Upper lobe of left lung (tissue), 4 donors: ENCODE data around the gene TOM1L2.

ENCODE experiments used
- POLR2A ChIP-seq, 4 donors: fragments of 450-650 bp; IDR thresholded peaks; one replicate each; pipeline ENCODE4 v1.5.1; 2016 to 2017; ENCODE audit warnings: antibody characterized with exemption in 4 of 4, mild to moderate bottlenecking in 2 of 4
- POLR2AphosphoS5 ChIP-seq, 2 donors: sonication (generic); formaldehyde crosslinking; IDR thresholded peaks; one replicate each; pipeline ENCODE4 v1.5.1; 2017; ENCODE audit warnings: antibody characterized with exemption in 2 of 2
- TF ChIP-seq, protein P1 (sequence below), 6 experiments: fragments of 450-650 bp in 4 of 6; fragments of 200-600 bp in 2 of 6; sonication (generic) in 2 of 6; IDR thresholded peaks; one replicate each; pipeline ENCODE4 v1.5.1; 2016 to 2019; ENCODE audit warnings: antibody characterized with exemption in 6 of 6

DNA sequence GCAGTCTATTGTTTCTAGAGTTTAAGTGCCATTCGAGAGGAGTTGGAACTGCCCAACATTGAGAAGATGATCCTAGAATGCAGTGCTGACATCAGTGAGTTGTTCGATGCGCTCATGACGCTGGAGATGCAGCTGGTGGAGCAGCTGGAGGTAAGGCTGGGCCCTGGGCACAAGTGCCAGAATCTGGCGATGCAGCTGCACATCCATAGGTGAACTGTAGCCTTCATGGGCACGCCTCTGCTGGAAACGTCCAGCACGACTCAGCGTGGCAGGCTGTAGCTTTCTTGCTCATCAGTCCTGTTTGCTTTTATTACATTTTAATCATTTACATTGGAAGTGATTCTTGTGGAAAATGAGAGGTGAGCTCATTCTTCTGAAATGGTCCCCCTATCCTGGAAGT is 32.1 kb upstream of the TOM1L2 start:
- TF ChIP-seq POLR2A (IDR thresholded peaks at IDR 0.05) (no peak), POLR2AphosphoS5 (IDR thresholded peaks at IDR 0.05) (no peak)
- TF ChIP-seq, protein P1, sequence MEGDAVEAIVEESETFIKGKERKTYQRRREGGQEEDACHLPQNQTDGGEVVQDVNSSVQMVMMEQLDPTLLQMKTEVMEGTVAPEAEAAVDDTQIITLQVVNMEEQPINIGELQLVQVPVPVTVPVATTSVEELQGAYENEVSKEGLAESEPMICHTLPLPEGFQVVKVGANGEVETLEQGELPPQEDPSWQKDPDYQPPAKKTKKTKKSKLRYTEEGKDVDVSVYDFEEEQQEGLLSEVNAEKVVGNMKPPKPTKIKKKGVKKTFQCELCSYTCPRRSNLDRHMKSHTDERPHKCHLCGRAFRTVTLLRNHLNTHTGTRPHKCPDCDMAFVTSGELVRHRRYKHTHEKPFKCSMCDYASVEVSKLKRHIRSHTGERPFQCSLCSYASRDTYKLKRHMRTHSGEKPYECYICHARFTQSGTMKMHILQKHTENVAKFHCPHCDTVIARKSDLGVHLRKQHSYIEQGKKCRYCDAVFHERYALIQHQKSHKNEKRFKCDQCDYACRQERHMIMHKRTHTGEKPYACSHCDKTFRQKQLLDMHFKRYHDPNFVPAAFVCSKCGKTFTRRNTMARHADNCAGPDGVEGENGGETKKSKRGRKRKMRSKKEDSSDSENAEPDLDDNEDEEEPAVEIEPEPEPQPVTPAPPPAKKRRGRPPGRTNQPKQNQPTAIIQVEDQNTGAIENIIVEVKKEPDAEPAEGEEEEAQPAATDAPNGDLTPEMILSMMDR (IDR thresholded peaks at IDR 0.05) = no peak
